Right cardiac atrium (tissue), 5 donors: ENCODE data around the gene CFAP69. TPM values are rescaled to one million over a fixed set of nuclear protein-coding genes. Genes with fewer than 3 reads are reported as not detected.

Experiments
- ATAC-seq, 2 donors: fragments of 200-7000 bp; cut with Tn5 transposase; one replicate each; pipeline versions ENCODE4 v1.8.0 to v1.9.1; 2020; ENCODE audit warnings: moderate library complexity in 2 of 2, mild to moderate bottlenecking in 1 of 2
- DNase-seq, 3 donors: peaks; one replicate each; pipeline ENCODE4 v3.0.0-alpha.2; 2020
- H3K27ac ChIP-seq: one replicate; pipeline ENCODE4 v1.5.1; 2013; ENCODE audit warnings: mild to moderate bottlenecking, low read length, control low read depth, moderate library complexity
- H3K27me3 ChIP-seq: one replicate; pipeline ENCODE4 v1.6.1; 2013; ENCODE audit not compliant: control insufficient read depth, insufficient read depth
- H3K4me1 ChIP-seq: one replicate; pipeline ENCODE4 v1.6.1; 2013; ENCODE audit warnings: low read length; ENCODE audit not compliant: control insufficient read depth, insufficient read depth
- H3K4me3 ChIP-seq: one replicate; pipeline ENCODE4 v1.5.1; 2013; ENCODE audit warnings: low read length, control low read depth
- H3K9me3 ChIP-seq: one replicate; pipeline ENCODE4 v1.6.1; 2013; ENCODE audit warnings: low read length; ENCODE audit not compliant: control insufficient read depth
- WGBS: extraction: QIAGEN DNeasy Blood & Tissue Kit; methylation state at CpG from one replicate; pipeline ENCODE4 v1.1.7; 2013; 5-methylcytosine and 5-hydroxymethylcytosine counted together
- intact Hi-C, 4 donors: fragments of 100-400 bp; cut with DNase I; formaldehyde crosslinking; loops; one replicate each; pipeline versions ENCODE4 v1.11.0 to v1.14.0; 2022 to 2023
- polyA plus RNA-seq: library from polyadenylated mRNA; stranded (reverse); fragments of 200-250 nt; gene quantifications from one replicate; pipeline ENCODE4 v1.2.3, GENCODE V29; 2013
- total RNA-seq, 4 donors: library from RNA; stranded (reverse); fragmentation: NEBNext Ultra II Directional; extraction: Animal tissue kit (Norgen Biotek cat#: 25700); gene quantifications; one replicate each; pipeline ENCODE4 v1.2.1, GENCODE V29; 2021
- donor health status: healthy with polysubstance abuse.
- donor health status: DM: no; HTN: yes; CAD: no.
- donor health status: DM: no; HTN: no; CAD: no.
- donor health status: DM: no; HTN: yes; CAD: no; lungs with severe emphysema.
- donor health status: DM: yes; HTN: yes; CAD: no.

The CFAP69 gene
- total and polyA plus RNA-seq, 5 donors: 2.3 to 7.4 (median 3.6) TPM

GRCh38 chr7:90233569-90233968, 11.4 kb upstream of the CFAP69 start:
- Histone ChIP-seq H3K27ac (no peak overlapping the region), H3K27me3 (no peaks in the 10 kb centered on the region), H3K9me3 (no peaks in the 10 kb centered on the region), H3K4me1 (no peaks in the 10 kb centered on the region), H3K4me3 (no peak overlapping the region)
- DNase-seq (no peak), ATAC-seq (no peak)
- intact Hi-C loops: no loop called here
- 95% methylated on average over 6 of the region's 6 CpGs for WGBS

GRCh38 chr7:90236721-90237289, 8.2 kb upstream of the CFAP69 start:
- H3K9me3 ChIP-seq: no peaks in the 10 kb centered on the region
- intact Hi-C loops: no loop called here
- H3K4me1 ChIP-seq: no peaks in the 10 kb centered on the region
- ATAC-seq: no peak
- H3K4me3 ChIP-seq: no peak overlapping the region
- H3K27ac ChIP-seq: no peak overlapping the region
- no peak for DNase-seq
- no peaks in the 10 kb centered on the region for H3K27me3 ChIP-seq
- whole genome bisulfite sequencing: 82% methylated on average over 1 of the region's 1 CpG

- Histone ChIP-seq H3K4me3 (no peak overlapping the region), H3K9me3 (no peaks in the 10 kb centered on the region), H3K4me1 (no peaks in the 10 kb centered on the region), H3K27ac (no peak overlapping the region), H3K27me3 (no peaks in the 10 kb centered on the region)
- DNase-seq (no peak), ATAC-seq (no peak)
- intact Hi-C loops: no loop called here
- WGBS: 92% methylated on average over 2 of the region's 2 CpGs
Measured at GRCh38 chr7:90238022-90238421, 7.0 kb upstream of the CFAP69 start.

GRCh38 chr7:90238583-90238982, 6.4 kb upstream of the CFAP69 start:
- H3K4me1 ChIP-seq: no peaks in the 10 kb centered on the region
- no peak for DNase-seq
- H3K27ac ChIP-seq: no peak overlapping the region
- intact Hi-C loops: no loop called here
- H3K27me3 ChIP-seq: no peaks in the 10 kb centered on the region
- H3K4me3 ChIP-seq: no peak overlapping the region
- WGBS: 80% methylated on average over 1 of the region's 1 CpG
- H3K9me3 ChIP-seq: no peaks in the 10 kb centered on the region
- no peak for ATAC-seq

GRCh38 chr7:90239050-90239449, 5.9 kb upstream of the CFAP69 start:
- WGBS: 51% methylated on average over 3 of the region's 3 CpGs
- DNase-seq: no peak
- Histone ChIP-seq H3K4me3 (no peak overlapping the region), H3K27ac (no peak overlapping the region), H3K9me3 (no peaks in the 10 kb centered on the region), H3K4me1 (no peaks in the 10 kb centered on the region), H3K27me3 (no peaks in the 10 kb centered on the region)
- no peak for ATAC-seq
- intact Hi-C loops: no loop called here

DNA sequence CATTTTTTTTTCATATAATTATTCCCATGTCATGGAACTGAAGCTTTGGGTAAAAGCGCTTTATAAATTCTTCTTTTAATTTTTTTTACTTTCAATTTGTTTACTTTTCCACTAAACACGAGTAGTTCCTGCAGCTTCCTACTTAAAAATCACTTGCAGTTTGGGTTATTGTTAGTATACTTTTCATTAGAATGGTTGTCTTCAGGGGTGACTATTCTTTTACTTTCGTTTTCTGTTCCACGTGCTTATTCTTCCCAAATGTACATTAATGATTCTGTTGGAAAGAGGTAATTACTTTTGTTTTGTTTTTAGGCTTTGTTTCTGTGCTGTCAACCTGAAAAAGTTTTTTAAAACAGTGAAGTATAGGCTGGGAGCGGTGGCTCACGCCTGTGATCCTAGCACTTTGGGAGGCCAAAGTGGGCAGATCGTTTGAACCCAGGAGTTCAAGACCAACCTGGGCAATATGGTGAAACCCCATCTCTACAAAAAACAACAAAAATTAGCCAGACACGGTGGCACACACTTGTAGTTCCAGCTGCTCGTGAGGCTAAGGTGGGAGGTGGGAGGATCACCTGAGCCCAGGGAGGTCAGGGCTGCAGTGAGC, 5.2 kb upstream of the CFAP69 start:
- H3K4me3 ChIP-seq: no peak overlapping the region
- WGBS: 79% methylated on average over 9 of the region's 9 CpGs
- no peaks in the 10 kb centered on the region for H3K27me3 ChIP-seq
- no peak overlapping the region for H3K27ac ChIP-seq
- H3K9me3 ChIP-seq: no peaks in the 10 kb centered on the region
- intact Hi-C loops: loop anchor here in 1 of 4 donors (10.0 kb wide), 1 partner anchor 85 kb away; the partner anchor contains the start of gene STEAP1
- no peak for DNase-seq
- no peaks in the 10 kb centered on the region for H3K4me1 ChIP-seq
- ATAC-seq: no peak

GRCh38 chr7:90242369-90243168, 2.4 kb upstream of the CFAP69 start:
- H3K4me3 ChIP-seq: no peak overlapping the region
- no peak for ATAC-seq
- H3K27ac ChIP-seq: no peak overlapping the region
- intact Hi-C loops: loop anchor here in 1 of 4 donors (10.0 kb wide), 1 partner anchor 88 kb away; the partner anchor contains the start of gene STEAP1
- 87% methylated on average over 3 of the region's 3 CpGs for WGBS
- no peak for DNase-seq
- no peaks in the 10 kb centered on the region for H3K4me1 ChIP-seq
- H3K27me3 ChIP-seq: no peaks in the 10 kb centered on the region
- H3K9me3 ChIP-seq: no peaks in the 10 kb centered on the region

- intact Hi-C loops: loop anchor here in 1 of 4 donors (10.0 kb wide), 1 partner anchor 89 kb away; the partner anchor contains the start of gene STEAP1
- H3K27ac ChIP-seq: no peak overlapping the region
- no peaks in the 10 kb centered on the region for H3K27me3 ChIP-seq
- DNase-seq: no peak
- no peaks in the 10 kb centered on the region for H3K4me1 ChIP-seq
- WGBS: 24% methylated on average over 1 of the region's 1 CpG
- no peak overlapping the region for H3K4me3 ChIP-seq
- no peaks in the 10 kb centered on the region for H3K9me3 ChIP-seq
- no peak for ATAC-seq
Measured at GRCh38 chr7:90243556-90243955, 1.4 kb upstream of the CFAP69 start.

GRCh38 chr7:90244565-90244908, 437 bp upstream of the CFAP69 start:
- intact Hi-C loops: loop anchor here in 1 of 4 donors (10.0 kb wide), 1 partner anchor 90 kb away; the partner anchor contains the start of gene STEAP1
- DNase-seq: no peak
- H3K4me3 ChIP-seq: peak overlapping the region; percentile 65
- 14% methylated on average over 6 of the region's 6 CpGs for WGBS
- ATAC-seq: no peak
- H3K27me3 ChIP-seq: no peaks in the 10 kb centered on the region
- H3K9me3 ChIP-seq: no peaks in the 10 kb centered on the region
- H3K4me1 ChIP-seq: no peaks in the 10 kb centered on the region
- H3K27ac ChIP-seq: no peak overlapping the region

DNA sequence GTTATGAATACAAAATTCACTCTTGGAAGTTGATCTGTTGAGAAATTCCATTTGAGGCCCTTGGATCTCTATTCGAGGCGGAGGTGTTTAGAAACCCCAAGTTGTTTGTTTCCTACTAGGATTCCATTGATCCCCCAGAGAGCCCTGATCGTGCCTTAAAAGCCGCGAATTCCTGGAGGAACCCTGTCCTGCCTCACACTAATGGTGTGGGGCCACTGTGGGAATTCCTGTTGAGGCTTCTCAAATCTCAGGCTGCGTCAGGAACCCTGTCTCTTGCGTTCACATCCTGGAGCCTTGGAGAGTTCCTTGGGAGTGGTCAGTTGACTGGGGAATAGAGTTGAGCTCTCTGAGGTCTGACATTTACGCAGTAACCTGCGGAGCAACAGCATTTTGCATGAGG, 1.2 kb downstream of the CFAP69 start:
- ATAC-seq (peak in 1 of 2 donors; percentile 21), DNase-seq (no peak)
- H3K4me3 ChIP-seq: peak overlapping the region; percentile 65
- no peaks in the 10 kb centered on the region for H3K9me3 ChIP-seq
- intact Hi-C loops: loop anchor here in 1 of 4 donors (10.0 kb wide), 1 partner anchor 91 kb away; the partner anchor contains the start of gene STEAP1
- 24% methylated on average over 9 of the region's 9 CpGs for WGBS
- no peak overlapping the region for H3K27ac ChIP-seq
- peaks cover under 1% of the 10 kb centered on the region for H3K4me1 ChIP-seq
- H3K27me3 ChIP-seq: no peaks in the 10 kb centered on the region

- Histone ChIP-seq H3K9me3 (no peaks in the 10 kb centered on the region), H3K27me3 (no peaks in the 10 kb centered on the region), H3K4me3 (no peak overlapping the region), H3K27ac (no peak overlapping the region), H3K4me1 (peaks cover 2% of the 10 kb centered on the region)
- ATAC-seq (no peak), DNase-seq (no peak)
- 83% methylated on average over 3 of the region's 3 CpGs for WGBS
- intact Hi-C loops: loop anchor here in 1 of 4 donors (10.0 kb wide), 1 partner anchor 94 kb away; the partner anchor contains the start of gene STEAP1
Measured at GRCh38 chr7:90248706-90249105, 3.7 kb downstream of the CFAP69 start.
